Medulla oblongata (tissue), 1 donor: Measurements from ENCODE around the gene NPB.

ENCODE experiments used
- DNase-seq: peaks from one replicate; pipeline ENCODE4 v3.0.0-alpha.2; 2015; ENCODE audit errors: extremely low spot score

NPB gene

DNA sequence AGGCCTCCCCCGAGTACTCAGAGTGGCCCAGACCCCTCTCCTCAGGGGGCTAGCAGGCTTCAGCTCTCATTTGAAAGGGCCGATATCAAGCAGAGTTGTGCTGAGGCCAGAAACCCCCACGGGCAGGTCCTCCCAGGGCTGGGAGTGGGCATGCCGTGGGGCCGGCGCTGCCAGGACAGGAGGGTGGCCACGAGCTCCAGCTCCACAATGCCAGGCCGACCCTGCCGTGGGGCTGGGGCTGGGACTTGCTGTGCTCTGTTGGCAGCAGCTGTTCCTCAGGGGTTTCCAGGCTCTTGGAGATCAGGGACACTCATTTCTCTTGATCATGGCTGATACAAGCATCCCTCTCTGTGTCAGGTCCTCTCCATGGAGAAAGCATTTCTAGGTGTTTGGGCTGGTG lies 3.2 kb upstream of the NPB start:
- no peak for DNase-seq

DNA sequence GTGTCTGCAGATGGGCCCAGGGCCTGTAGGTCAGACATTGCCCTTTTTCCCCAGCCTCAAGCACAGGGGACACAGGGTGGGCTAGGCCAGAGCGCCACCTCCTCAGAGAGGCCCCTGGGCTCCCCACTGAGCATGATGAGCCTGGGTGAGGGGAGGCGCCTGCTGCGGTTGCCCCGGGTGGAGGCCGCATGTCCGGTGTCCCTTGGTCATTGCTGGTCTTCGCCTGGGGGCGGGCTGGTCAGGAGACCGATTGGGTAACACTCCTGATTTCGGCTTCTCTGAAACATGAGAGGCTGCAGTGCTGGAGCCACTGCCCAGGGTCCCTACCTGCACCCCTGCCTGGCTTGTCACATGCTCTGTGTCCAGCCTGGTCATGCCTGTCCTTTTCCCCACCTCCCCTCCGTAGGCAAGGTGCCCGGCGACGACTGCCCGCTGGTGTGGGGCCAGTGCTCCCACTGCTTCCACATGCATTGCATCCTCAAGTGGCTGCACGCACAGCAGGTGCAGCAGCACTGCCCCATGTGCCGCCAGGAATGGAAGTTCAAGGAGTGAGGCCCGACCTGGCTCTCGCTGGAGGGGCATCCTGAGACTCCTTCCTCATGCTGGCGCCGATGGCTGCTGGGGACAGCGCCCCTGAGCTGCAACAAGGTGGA lies 2.4 kb upstream of the NPB start:
- DNase-seq, result no peak

DNA sequence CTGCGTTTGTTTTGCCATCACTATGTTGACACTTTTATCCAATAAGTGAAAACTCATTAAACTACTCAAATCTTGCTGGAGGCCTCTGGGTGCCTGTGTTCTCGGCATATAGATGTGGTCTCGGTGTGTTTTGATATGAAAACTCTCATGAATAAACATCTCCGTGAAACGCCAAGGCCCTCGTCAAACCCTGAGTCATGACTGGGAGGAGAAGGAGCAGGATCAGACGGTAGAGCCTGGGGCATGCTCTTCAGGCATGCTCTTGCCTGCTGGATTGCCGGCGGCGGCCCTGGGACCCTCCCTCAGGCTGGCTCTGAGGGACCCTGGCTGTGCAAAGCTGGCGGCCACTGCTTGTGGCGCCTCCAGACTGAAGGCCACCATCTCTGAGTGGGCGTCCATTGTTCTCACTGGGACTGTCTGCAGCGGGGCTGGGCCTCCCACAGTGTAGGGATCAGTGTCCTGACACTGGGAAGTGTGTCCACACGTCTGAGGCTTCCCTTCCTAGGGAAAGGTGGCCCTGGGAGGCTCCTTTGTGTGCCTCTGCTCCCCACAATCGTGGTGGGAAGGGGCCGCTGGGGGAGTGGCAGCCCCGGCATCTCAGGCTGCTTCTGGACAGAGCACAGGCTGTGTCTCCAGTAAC lies 1.7 kb upstream of the NPB start:
- no peak for DNase-seq

DNA sequence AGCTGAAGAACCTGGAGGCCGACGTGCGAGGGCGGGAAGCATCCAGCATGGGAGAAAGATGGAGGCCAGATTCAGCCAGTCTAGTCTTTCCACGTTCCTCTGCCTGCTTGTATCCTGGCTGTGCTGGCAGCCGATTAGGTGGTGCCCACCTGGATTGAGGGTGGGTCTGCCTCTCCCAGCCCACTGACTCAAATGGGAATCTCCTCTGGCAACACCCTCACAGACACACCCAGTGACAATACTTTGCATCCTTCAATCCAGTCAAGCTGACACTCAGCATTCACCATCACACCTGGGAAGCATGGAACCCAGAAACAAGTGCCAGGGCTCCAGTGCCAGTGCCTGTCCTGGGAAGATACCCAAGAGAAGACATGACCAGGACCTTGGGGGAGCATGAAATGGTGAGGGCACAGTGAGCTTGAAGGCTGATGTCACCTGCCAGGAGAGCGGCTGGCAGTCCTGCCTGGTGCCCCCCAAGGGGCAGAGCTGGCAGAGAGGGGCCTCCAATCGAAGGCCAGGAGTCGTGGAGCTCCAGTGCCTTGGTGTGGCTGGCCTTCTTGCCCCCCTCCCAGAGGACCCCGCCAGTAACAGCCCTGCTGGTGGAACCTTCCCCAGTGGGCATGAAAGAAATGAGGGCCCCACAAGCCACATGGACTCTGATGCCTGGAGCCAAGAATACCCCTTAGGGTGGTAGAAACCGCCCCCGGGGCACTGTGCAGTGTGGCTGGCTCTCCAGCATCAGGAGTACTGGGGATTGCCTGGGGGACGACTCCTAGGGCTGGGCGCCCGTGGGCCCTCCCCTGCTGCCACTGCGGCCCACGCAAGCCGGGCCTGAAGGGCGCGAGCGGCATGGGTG lies 643 bp upstream of the NPB start:
- no peak for DNase-seq

DNA sequence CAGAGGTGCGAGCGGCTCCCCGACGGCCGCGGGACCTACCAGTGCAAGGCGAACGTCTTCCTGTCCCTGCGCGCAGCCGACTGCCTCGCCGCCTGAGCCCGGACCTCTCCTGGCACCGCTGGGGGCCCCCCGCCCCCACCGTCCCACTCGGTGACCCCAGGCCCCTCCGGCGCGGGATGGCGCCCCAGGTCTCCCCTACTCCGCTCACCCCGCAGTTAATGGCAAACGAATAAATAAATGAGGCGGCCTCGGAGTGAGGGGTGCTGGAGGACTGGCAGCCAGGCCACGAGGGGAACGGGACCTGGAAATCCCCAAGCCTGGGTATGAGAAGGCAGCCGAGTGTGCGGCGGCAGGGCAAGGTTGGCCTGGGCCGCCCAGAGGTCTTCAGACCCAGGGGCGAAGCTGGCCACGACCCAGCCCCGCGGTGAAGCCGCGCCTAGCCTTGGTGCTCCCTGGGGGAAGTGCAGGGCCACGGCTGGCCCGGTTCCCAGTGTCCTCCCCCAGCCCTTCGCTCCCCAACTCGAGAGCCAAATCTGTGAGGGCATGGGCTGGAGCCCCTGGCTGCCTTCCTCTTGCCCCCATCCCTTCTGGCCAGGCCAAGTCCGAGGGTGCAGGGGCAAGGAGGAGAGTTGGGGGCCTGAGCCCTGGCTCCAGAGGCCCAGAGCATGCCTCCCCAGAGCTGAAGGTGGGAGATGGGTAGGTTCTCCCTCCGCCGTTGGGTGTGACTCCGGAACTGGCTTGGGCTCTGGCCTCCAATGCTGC lies 796 bp downstream of the NPB start:
- DNase-seq, result no peak

DNA sequence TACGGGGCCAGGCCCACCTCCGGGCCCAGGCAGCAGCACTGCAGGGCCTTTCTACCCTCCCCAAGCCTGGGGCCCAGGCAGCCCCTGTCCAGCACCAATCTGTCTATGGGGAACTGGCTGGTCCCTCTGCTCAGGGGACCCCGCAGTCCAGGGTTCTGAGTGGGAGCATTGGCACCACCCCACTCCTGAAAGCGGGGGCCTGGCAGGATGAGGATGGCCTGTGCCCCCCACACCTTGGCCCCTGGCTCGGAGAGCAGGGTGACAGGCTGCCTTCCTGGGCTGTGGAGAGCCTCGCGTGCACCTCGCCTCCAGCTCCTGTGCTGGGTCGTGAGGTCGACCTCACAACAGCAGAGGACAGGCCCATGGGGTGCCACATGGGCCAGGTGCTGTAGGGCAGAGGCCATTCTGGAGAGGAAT lies 1.4 kb downstream of the NPB start:
- DNase-seq, result no peak

DNA sequence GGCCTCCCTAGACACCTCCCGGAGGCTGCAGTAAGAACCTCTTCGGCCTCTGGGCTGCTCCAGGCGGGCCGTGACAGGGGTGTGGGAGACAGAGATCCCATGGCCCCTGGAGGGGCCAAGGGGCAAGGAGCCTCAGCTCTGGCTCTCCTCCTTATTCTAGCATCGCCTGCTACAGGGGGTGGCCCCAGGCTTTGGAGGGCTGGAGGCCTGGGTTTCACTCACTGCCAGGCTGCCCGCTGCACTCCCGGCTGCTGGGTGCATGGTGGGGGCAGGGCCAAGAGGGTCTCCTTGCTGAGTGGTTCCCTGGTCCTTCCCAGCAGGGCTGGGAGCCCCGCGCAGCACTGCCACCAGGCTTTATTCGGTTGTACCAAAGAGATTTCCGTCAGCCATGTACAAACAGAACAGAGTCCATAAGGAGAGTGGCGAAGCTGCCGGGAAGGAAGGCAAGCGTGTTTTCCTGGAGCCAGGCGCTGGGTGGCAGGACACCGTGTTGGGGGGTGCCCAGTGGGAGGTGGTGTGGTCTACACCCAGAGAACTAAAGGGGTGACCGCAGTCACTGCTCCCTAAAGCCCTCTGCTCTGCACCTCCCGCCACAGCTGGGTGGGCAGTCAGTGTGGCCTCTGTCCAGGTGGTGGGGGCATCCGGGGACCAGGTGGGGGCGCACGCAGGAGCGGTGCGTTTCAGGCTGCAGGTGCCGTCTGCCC lies 2.0 kb downstream of the NPB start:
- no peak for DNase-seq

DNA sequence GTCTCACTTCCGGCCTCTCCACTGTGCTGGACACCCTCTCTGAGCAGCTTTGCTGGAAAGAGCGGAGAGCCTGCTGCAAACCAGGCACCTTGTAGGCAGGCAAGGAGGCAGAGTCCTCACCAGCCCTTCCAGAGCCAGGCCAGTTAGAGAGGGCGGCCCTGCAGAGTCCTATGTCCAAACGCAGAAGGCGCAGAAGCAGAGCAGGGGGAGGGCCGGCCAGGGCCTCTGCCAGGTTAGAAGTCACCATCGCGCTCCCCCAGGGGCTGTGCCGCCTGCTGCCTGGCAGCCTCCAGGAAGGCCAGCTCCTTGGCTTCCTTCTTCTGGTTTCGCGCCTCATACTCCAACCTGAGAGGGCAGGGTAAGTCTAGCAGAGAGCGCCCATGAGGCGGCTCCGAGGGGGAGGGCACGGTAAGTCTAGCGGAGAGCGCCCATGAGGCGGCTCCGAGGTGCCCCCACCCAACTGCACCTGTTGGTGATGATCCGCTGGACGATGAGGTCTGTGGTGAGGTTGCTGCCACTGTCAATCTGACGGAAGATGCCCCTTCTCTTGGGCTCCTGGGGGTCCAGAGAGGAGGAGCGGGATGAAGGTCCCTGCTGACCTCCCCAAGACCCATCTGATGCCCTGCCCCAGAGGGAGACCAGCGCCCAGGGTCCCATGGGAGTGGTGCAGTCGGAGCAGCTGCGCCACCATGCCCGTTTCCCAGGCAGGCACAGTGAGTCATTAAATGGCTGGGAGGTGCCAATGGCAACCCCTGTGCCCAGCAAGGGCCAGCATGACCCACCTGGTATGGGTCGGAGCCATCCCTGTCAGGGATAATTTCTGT lies 2.8 kb downstream of the NPB start:
- no peak for DNase-seq

DNA sequence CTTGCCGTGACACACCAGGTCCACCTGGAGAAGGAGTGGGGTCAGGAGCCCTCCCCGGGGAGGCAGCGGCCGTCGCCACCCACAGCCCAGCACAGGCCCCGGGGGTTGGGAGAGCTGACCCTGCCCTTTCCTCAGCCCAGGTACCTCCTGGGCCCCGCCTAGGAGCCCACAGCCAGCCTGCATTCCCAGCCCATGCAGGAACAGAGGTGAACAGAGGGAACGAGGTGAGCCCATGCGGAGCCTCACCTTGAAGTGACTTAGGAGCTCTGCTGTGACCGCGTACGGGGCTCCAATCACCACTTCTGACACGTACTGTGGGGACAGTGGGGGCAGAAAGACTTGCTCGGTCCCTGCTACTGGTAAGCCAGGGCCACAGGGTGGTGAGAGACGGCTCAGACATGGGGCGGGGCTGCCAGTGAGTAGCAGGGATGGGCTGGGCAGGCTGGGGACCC lies 3.4 kb downstream of the NPB start:
- DNase-seq, result no peak

DNA sequence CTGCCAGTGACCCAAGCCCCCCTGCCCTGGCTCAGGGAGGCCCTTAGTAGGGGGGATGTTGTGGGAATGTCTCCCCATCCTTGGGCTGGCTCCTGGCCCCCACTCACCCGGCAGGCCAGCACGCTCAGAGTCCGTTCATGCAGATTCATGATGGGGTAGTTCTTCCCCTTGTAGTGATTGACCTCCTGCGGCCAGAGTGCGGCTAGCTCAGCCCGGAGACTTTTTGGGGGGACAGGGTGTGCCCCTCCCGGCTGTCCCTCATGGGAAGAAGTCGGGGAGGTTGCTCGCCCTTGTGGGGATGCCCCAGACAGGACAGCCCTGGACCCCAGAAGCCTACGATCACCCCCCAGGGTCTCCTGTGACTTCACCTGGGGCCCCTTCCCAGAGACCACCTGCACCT lies 4.0 kb downstream of the NPB start:
- DNase-seq, result no peak

DNA sequence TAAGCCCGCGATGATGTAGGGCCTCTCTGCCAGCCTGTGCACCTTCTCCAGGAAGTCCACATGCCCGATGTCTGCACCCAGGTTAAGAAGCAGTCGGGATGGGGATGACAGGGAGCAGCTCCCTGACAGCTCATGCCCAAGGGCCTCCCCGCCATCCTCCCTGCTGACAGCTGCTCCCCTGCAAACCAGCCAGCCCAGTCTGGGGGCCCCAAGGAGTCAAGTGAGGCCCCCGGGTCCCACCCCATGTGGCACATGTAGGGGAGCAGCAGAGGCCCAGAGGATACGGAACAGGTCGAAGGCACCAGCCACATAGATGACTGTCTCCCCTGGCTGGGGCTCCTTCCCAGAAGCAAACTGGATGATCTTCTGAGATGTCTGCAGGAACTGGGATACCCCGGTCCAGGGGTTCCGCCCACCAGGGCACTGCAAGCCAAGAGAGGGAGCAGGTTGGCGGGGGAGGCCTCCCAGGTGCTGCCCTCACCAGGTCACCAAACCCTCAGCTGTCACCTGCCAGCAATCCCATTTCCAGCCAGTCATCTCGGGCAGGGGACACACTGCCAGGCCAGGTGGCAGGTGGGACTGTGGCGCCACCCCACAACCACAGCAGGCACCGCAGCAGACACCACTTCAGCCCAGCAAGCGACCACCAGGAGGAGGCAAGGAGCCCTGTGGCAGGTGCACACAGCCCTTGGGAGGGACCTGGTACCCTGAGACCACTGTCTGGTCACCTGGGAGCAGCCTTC lies 4.6 kb downstream of the NPB start:
- no peak for DNase-seq

DNA sequence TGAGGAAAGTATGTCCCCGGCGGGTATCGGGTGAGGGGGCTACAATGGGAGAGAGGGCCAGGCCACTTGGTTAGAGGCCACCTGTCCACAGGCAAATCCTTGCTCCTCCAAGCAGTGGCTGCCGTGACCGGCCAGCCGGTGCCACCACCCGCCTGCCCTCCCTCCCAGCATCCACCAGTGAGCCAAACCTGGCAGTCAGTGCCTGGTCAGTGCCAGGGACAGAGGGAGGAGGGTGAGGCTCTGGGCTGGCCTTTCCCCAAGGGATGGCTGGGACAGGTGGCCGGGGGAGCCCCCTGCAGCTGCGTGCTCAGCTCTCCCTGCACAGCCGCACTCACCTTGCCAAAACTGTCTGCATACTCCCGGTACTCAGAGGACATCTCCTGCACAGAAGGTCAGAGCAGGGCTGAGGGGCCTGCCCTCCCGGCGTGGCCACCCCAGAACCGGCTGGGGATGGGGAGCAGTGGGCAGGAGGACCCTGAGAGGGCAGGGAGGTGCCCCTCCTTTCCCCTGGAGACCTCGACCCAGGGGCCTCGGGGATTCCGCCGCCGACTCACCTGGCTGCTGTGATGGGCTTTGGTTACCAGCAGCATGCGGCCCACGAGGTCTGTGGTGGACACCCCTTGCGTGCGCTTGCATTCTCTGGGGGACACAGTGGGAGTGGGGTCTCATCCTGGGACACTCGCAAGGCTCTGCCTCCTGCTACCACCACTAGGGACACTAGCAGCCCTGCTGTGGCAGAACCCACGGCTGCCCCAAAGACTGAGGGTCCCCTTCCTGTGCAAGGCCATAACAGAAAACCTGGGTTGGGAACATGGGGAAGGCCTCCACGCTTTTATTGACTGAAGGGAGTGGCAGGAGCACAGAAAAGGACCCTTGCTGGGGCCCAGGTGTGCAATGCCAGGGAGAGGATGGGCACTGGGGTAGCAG lies 5.4 kb downstream of the NPB start:
- DNase-seq, result no peak

DNA sequence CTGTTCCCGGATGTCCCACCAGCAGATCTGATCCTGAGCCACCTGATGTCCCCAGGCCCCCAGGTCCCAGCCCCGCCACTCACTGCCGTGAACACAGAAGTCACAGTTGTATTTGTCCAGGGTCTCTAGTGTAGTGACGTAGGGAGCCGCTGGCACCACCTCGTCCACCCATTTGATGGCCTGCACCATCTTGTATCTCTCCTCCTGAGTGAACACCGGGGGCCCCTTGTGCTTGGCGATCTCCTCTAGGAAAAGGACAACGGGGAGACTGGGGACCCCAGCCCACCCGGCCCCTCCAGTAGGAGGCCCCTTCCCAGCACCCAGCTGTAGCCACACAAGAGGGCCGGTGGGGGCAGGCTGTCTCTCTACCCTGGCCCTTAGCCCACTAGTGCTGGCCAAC lies 6.8 kb downstream of the NPB start:
- no peak for DNase-seq

DNA sequence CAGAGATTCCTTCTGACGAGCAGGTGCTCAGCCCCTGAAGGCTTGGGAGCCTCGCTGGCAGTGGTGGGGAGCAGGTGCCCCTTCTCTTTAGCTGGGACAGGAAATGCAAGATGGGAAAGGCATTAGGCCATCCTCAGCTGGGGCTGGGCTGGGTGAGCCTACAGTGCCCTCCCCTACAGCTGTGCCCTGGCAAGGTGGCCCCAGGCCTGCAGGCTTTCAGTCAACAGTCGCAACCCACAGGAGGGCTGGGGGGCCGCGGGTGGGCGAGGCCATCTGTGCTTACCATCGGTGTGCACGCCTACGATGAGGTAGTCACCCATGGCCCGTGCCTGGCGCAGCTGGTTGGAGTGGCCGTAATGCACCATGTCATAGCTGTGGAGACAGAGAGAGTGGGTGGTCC lies 7.2 kb downstream of the NPB start:
- DNase-seq, result no peak

DNA sequence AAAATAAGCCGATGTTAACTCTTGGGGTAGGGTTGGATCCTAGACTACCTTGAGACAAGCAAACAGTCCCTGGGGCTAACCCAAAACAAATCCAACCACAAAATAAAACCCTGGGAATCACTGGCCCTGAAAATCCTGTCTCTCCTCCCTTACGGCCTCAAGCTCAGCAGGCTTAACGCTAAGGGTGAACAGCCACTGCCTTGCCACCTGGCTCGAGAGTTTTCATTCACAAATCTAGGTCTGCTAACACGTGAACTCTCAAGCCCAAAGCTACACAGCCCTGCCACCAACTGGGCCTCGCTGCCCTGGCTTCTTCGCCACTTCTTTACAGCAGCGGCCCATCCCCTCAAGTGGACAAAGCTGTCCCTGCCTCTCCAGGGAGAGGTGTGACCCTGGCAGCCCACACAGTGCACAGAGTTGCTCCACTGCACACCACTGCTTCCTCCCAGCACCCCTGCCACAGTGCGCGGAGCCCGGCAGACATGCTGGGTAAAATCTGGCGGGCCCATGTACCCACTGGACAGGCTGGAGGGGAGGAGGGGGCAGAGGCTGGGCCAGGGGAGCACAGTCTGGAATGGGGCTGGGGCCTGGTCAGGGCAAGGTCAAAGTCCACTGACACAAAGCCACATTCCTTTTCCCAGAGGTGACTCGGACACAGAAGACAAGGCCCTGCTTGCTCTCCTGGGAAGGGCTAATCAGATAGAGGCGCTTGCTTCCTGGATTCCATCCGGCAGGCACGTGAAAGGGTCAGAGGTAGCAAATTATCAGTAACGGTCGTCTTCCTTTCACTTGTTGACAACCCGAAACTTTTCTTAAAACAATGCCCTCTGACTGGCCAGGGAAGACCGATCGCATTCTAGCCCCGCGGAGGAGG lies 8.2 kb downstream of the NPB start:
- DNase-seq, result no peak

DNA sequence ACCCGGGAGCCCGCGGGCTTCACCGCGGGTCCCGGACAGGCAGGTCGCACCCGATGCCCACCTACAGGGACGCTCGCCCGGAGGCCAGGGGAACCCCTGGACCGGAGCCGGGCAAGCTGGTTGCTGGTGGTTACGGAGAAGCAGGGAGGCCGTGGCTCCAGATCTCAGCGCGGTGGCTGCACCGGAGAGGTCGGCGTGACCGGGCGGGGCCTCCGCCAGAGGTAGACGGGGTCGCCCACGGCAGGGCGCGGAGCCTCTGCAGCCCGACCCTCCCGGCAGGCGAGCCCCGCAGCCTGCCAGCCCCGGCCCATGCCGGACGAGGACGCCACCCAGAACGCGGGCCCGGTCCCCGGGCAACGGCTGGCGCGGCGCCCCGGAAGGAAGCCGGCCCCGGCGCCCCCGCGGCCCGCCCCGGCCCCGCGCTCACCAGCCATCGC lies 8.8 kb downstream of the NPB start:
- DNase-seq, result no peak

DNA sequence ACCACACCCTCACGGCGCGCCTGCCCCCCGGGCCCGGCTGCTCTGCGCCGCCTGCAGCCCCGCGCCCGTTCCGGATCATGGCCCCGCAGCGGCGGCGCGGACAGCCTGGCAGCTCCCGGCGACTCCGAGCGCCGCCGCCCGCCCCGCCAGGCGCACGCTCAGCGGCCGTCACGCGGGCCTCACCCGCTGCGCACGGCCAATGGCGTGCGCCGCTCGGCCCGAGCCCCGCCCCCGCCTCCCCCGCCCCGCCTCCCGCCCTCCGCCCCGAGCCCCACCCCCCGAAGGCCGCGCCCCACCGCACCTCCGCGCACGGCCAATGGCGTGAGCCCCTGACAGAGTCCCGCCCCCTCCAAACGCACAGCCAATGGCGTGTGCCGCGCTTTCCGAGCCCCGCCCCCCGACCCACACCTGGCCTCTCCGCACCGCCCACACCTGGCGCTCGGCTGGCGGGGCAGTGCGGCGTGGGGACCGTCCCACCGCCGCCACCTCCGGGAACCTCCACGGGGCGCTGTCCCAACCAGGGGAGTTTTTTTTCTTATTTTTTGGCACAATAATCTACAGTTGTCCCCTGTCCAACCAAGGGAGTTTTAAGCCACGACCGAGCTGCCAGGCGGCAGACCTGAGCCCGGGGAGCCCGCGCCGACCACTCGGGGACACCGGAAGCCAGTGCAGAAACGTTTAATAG lies 9.4 kb downstream of the NPB start, which contains the start of gene PCYT2:
PCYT2 (minus strand) TSS at position 123 of the 685 bp plus-strand sequence; CDS start at position 79, 44 bp downstream.
- peak; percentile 94 for DNase-seq
